HG02759 (cell line): ENCODE results near the gene CACNA1C.

Experiments
- ATAC-seq: cut with Tn5 transposase; IDR thresholded peaks from one replicate; pipeline ENCODE4 v1.9.1; 2021; ENCODE audit warnings: mild to moderate bottlenecking, moderate library complexity; ENCODE audit not compliant: unreplicated experiment

CACNA1C gene

GRCh38 chr12:2288875-2289274 lies 236.1 kb downstream of the CACNA1C start:
- no peak for ATAC-seq

GRCh38 chr12:2289525-2289924 lies 236.7 kb downstream of the CACNA1C start:
- no peak for ATAC-seq

GRCh38 chr12:2290091-2290490 lies 237.3 kb downstream of the CACNA1C start:
- no peak for ATAC-seq

GRCh38 chr12:2290516-2291065 lies 237.8 kb downstream of the CACNA1C start:
- no peak for ATAC-seq

GRCh38 chr12:2291182-2291832 lies 238.5 kb downstream of the CACNA1C start:
- no peak for ATAC-seq

- no peak for ATAC-seq
These were observed 239.2 kb downstream of the CACNA1C start for GRCh38 chr12:2291947-2292346.

- ATAC-seq = no peak
These were observed 239.8 kb downstream of the CACNA1C start for GRCh38 chr12:2292560-2292959.

GRCh38 chr12:2294651-2295475 lies 242.1 kb downstream of the CACNA1C start:
- no peak for ATAC-seq

GRCh38 chr12:2295941-2296461 lies 243.2 kb downstream of the CACNA1C start:
- no peak for ATAC-seq

- ATAC-seq = no peak
These were observed 244.2 kb downstream of the CACNA1C start for GRCh38 chr12:2297004-2297403.

- no peak for ATAC-seq
These were observed 244.9 kb downstream of the CACNA1C start for GRCh38 chr12:2297658-2298057.

- ATAC-seq = no peak
These were observed 245.9 kb downstream of the CACNA1C start for GRCh38 chr12:2298556-2299200.

GRCh38 chr12:2299206-2299605 lies 246.4 kb downstream of the CACNA1C start:
- no peak for ATAC-seq

GRCh38 chr12:2300168-2300567 lies 247.4 kb downstream of the CACNA1C start:
- no peak for ATAC-seq

GRCh38 chr12:2300886-2301285 lies 248.1 kb downstream of the CACNA1C start:
- ATAC-seq = no peak

GRCh38 chr12:2301531-2302461 lies 249.0 kb downstream of the CACNA1C start:
- ATAC-seq = no peak

GRCh38 chr12:2302711-2303580 lies 250.2 kb downstream of the CACNA1C start:
- ATAC-seq = no peak

- ATAC-seq = no peak
These were observed 251.4 kb downstream of the CACNA1C start for GRCh38 chr12:2304223-2304622.

- ATAC-seq = no peak
These were observed 253.2 kb downstream of the CACNA1C start for GRCh38 chr12:2306012-2306411.
